ENCODE results near the gene C1orf105.
"Not testable (repeated sequence)": the region's sequence is repeated elsewhere in the genome, so short reads cannot be mapped to it uniquely, and the experiment has no call there.

Gene C1orf105

GRCh38 chr1:172488393-172488792 is 67.9 kb downstream of the C1orf105 start:
- no peak for TF ChIP-seq CTCF (IDR thresholded peaks at IDR 0.05; ENCODE audit: poor library complexity, severe bottlenecking)
- no peak for DNase-seq (ENCODE audit: low spot score)
- H3K4me3 ChIP-seq (ENCODE audit: severe bottlenecking) = no peak overlapping the region
- no peak overlapping the region for H3K27ac ChIP-seq (ENCODE audit: poor library complexity, severe bottlenecking)
- H3K4me1 ChIP-seq (ENCODE audit: insufficient read depth, poor library complexity, severe bottlenecking) = no peaks in the 10 kb centered on the region
- H3K36me3 ChIP-seq (ENCODE audit: low read depth) = no peaks in the 10 kb centered on the region
- H3K9me3 ChIP-seq (ENCODE audit: severe bottlenecking) = no peaks in the 10 kb centered on the region
- no peak for ATAC-seq (ENCODE audit: low read depth)
- H3K27me3 ChIP-seq (ENCODE audit: insufficient read depth, poor library complexity, severe bottlenecking) = no peaks in the 10 kb centered on the region

GRCh38 chr1:172489847-172490246 is 69.4 kb downstream of the C1orf105 start:
- no peaks in the 10 kb centered on the region for H3K4me1 ChIP-seq (ENCODE audit: insufficient read depth, poor library complexity, severe bottlenecking)
- DNase-seq (ENCODE audit: low spot score) = no peak
- H3K4me3 ChIP-seq (ENCODE audit: severe bottlenecking) = no peak overlapping the region
- H3K9me3 ChIP-seq (ENCODE audit: severe bottlenecking) = no peaks in the 10 kb centered on the region
- ATAC-seq (ENCODE audit: low read depth) = no peak
- H3K27me3 ChIP-seq (ENCODE audit: insufficient read depth, poor library complexity, severe bottlenecking) = no peaks in the 10 kb centered on the region
- no peak overlapping the region for H3K27ac ChIP-seq (ENCODE audit: poor library complexity, severe bottlenecking)
- H3K36me3 ChIP-seq (ENCODE audit: low read depth) = no peaks in the 10 kb centered on the region
- no peak for TF ChIP-seq CTCF (IDR thresholded peaks at IDR 0.05; ENCODE audit: poor library complexity, severe bottlenecking)

GRCh38 chr1:172492421-172492820 is 71.9 kb downstream of the C1orf105 start:
- Histone ChIP-seq H3K9me3 (ENCODE audit: severe bottlenecking) (no peaks in the 10 kb centered on the region), H3K4me1 (ENCODE audit: insufficient read depth, poor library complexity, severe bottlenecking) (no peaks in the 10 kb centered on the region), H3K27me3 (ENCODE audit: insufficient read depth, poor library complexity, severe bottlenecking) (no peaks in the 10 kb centered on the region), H3K36me3 (ENCODE audit: low read depth) (no peaks in the 10 kb centered on the region), H3K4me3 (ENCODE audit: severe bottlenecking) (no peak overlapping the region), H3K27ac (ENCODE audit: poor library complexity, severe bottlenecking) (no peak overlapping the region)
- no peak for TF ChIP-seq CTCF (IDR thresholded peaks at IDR 0.05; ENCODE audit: poor library complexity, severe bottlenecking)
- ATAC-seq (ENCODE audit: low read depth) (no peak), DNase-seq (ENCODE audit: low spot score) (no peak)

- Histone ChIP-seq H3K36me3 (ENCODE audit: low read depth) (no peaks in the 10 kb centered on the region), H3K9me3 (ENCODE audit: severe bottlenecking) (no peaks in the 10 kb centered on the region), H3K4me3 (ENCODE audit: severe bottlenecking) (no peak overlapping the region), H3K27ac (ENCODE audit: poor library complexity, severe bottlenecking) (no peak overlapping the region), H3K27me3 (ENCODE audit: insufficient read depth, poor library complexity, severe bottlenecking) (no peaks in the 10 kb centered on the region), H3K4me1 (ENCODE audit: insufficient read depth, poor library complexity, severe bottlenecking) (no peaks in the 10 kb centered on the region)
- TF ChIP-seq CTCF (IDR thresholded peaks at IDR 0.05; ENCODE audit: poor library complexity, severe bottlenecking) = no peak
- DNase-seq (ENCODE audit: low spot score) (no peak), ATAC-seq (ENCODE audit: low read depth) (no peak)
These were observed 73.7 kb downstream of the C1orf105 start for GRCh38 chr1:172494166-172494565.

GRCh38 chr1:172496127-172496526 is 75.6 kb downstream of the C1orf105 start:
- not testable (repeated sequence) for H3K27ac ChIP-seq (ENCODE audit: poor library complexity, severe bottlenecking); H3K4me3 ChIP-seq (ENCODE audit: severe bottlenecking); H3K9me3 ChIP-seq (ENCODE audit: severe bottlenecking); H3K36me3 ChIP-seq (ENCODE audit: low read depth); H3K27me3 ChIP-seq (ENCODE audit: insufficient read depth, poor library complexity, severe bottlenecking); DNase-seq (ENCODE audit: low spot score); ATAC-seq (ENCODE audit: low read depth); H3K4me1 ChIP-seq (ENCODE audit: insufficient read depth, poor library complexity, severe bottlenecking)
